Peyer's patch (tissue), 4 donors: Measurements from ENCODE around the gene TBCK. TPM values are rescaled to one million over a fixed set of nuclear protein-coding genes. Genes with fewer than 3 reads are reported as not detected.

ENCODE experiments used
- DNase-seq, 3 donors: peaks; one replicate each; pipeline ENCODE4 v3.0.0-alpha.2; 2017 to 2019
- H3K27ac ChIP-seq, 4 donors: fragments of 200-600 bp; sonication (generic); one replicate each; pipeline ENCODE4 v1.5.1; 2016 to 2019
- H3K27me3 ChIP-seq, 2 donors: fragments of 200-600 bp; sonication (generic); one replicate each; pipeline ENCODE4 v1.5.1; 2019
- H3K36me3 ChIP-seq, 3 donors: fragments of 200-600 bp; sonication (generic); one replicate each; pipeline ENCODE4 v1.5.1; 2016 to 2019
- H3K4me1 ChIP-seq, 4 donors: fragments of 200-600 bp; sonication (generic); one replicate each; pipeline ENCODE4 v1.5.1; 2016 to 2019
- H3K4me3 ChIP-seq, 4 donors: fragments of 200-600 bp; sonication (generic); 1 replicate in 3 of 4; 2 replicates in 1 of 4; pipeline ENCODE4 v1.5.1; 2016 to 2019; ENCODE audit warnings: mild to moderate bottlenecking in 1 of 4
- H3K9me3 ChIP-seq, 4 donors: fragments of 200-600 bp; sonication (generic); one replicate each; pipeline ENCODE4 v1.5.1; 2016 to 2019; ENCODE audit warnings: mild to moderate bottlenecking in 1 of 4
- POLR2A ChIP-seq, 2 donors: fragments of 450-650 bp; IDR thresholded peaks; one replicate each; pipeline ENCODE4 v1.5.1; 2017; ENCODE audit warnings: antibody characterized with exemption in 2 of 2, mild to moderate bottlenecking in 2 of 2, moderate library complexity in 2 of 2
- total RNA-seq, 4 donors: library from RNA; depleted of rRNA; stranded (reverse); fragments of >200 nt; gene quantifications; one replicate each; pipeline ENCODE4 v1.1.0, GENCODE V29; 2016
- TF ChIP-seq, protein P1 (sequence below), 6 experiments: fragments of 450-650 bp in 4 of 6; fragments of 200-600 bp in 2 of 6; sonication (generic) in 1 of 6; IDR thresholded peaks; one replicate each; pipeline ENCODE4 v1.5.1; 2017 to 2019; ENCODE audit warnings: antibody characterized with exemption in 6 of 6, mild to moderate bottlenecking in 3 of 6, moderate library complexity in 1 of 6

Gene TBCK
- total RNA-seq, 4 donors from 2014 or later, result 39.9 to 96.6 (median 53.1) TPM

DNA sequence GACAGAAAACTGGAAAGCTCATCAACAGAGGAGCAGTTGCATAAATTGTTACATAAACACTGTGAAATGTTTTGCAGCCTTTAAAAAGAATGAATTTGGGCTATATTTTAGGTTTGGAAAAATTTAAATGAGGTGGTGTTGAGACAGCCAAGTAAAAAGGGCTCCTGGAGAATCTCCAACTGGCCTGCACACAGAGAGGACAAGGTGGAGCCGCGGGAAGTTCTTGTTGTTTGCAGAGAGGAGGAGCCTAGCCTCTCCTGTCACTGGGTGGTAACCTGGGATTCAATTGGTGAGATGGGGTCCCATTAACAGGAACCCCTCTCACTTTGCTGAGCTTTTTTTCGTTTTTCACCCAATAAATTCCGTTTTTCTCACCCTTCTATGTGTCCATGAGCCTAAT, 39.2 kb upstream of the TBCK start:
- no peak for TF ChIP-seq POLR2A (IDR thresholded peaks at IDR 0.05)
- TF ChIP-seq, protein P1, sequence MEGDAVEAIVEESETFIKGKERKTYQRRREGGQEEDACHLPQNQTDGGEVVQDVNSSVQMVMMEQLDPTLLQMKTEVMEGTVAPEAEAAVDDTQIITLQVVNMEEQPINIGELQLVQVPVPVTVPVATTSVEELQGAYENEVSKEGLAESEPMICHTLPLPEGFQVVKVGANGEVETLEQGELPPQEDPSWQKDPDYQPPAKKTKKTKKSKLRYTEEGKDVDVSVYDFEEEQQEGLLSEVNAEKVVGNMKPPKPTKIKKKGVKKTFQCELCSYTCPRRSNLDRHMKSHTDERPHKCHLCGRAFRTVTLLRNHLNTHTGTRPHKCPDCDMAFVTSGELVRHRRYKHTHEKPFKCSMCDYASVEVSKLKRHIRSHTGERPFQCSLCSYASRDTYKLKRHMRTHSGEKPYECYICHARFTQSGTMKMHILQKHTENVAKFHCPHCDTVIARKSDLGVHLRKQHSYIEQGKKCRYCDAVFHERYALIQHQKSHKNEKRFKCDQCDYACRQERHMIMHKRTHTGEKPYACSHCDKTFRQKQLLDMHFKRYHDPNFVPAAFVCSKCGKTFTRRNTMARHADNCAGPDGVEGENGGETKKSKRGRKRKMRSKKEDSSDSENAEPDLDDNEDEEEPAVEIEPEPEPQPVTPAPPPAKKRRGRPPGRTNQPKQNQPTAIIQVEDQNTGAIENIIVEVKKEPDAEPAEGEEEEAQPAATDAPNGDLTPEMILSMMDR (IDR thresholded peaks at IDR 0.05), result no peak
- no peaks in the 10 kb centered on the region for H3K4me1 ChIP-seq
- no peaks in the 10 kb centered on the region for H3K27me3 ChIP-seq
- no peaks in the 10 kb centered on the region for H3K9me3 ChIP-seq
- H3K36me3 ChIP-seq, result peaks cover 0 to 5% (median 0%) of the 10 kb centered on the region in 3 donors
- H3K4me3 ChIP-seq, result no peak overlapping the region
- DNase-seq, result no peak
- H3K27ac ChIP-seq, result no peak overlapping the region

DNA sequence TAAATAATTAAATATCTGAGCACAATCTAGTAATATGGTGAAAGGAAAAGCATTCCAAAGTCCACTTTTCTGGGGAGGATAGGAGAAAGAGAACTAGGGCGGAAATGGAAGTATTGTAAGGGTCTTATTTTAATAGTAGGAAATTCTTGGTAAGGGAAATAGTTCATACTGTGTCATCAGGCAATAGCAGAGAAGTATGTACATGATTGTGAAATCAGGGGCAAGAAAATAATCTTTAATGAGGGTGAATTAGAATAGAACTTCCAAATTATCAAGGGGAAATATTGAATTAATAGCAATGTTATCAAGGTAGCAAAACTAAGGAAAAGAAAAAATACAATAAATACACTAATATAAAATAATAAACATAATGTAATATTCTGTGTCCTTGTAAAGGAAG, 37.8 kb upstream of the TBCK start:
- H3K36me3 ChIP-seq, result peaks cover 0 to 10% (median 0%) of the 10 kb centered on the region in 3 donors
- no peaks in the 10 kb centered on the region for H3K9me3 ChIP-seq
- H3K27me3 ChIP-seq, result no peaks in the 10 kb centered on the region
- no peak for DNase-seq
- H3K4me3 ChIP-seq, result no peak overlapping the region
- no peaks in the 10 kb centered on the region for H3K4me1 ChIP-seq
- no peak overlapping the region for H3K27ac ChIP-seq
- TF ChIP-seq POLR2A (IDR thresholded peaks at IDR 0.05), result no peak
- TF ChIP-seq, protein P1 (IDR thresholded peaks at IDR 0.05), result no peak

DNA sequence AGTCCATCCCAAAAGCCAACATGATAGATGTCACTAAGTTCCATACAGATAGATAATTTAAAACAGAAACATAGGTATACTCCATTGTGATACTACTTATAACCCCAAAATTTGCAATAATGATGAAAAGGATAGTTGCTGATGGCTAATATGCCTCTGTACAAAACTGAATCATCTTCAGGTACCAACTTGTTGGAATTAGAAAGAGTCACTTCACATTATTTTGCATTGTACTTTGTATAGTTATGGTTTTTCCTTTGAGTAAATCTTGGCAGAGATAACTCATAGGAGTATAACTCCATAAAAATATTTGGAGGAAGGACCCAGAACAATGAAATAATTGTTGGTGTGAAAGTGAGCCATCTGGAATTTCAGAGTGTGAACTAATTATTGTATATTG, 35.0 kb upstream of the TBCK start:
- Histone ChIP-seq H3K4me3 (no peak overlapping the region), H3K36me3 (peaks cover 0 to 37% (median 0%) of the 10 kb centered on the region in 3 donors), H3K9me3 (no peaks in the 10 kb centered on the region), H3K4me1 (no peaks in the 10 kb centered on the region), H3K27me3 (no peaks in the 10 kb centered on the region), H3K27ac (no peak overlapping the region)
- TF ChIP-seq POLR2A (IDR thresholded peaks at IDR 0.05), result no peak
- TF ChIP-seq, protein P1 (IDR thresholded peaks at IDR 0.05), result no peak
- DNase-seq, result no peak

DNA sequence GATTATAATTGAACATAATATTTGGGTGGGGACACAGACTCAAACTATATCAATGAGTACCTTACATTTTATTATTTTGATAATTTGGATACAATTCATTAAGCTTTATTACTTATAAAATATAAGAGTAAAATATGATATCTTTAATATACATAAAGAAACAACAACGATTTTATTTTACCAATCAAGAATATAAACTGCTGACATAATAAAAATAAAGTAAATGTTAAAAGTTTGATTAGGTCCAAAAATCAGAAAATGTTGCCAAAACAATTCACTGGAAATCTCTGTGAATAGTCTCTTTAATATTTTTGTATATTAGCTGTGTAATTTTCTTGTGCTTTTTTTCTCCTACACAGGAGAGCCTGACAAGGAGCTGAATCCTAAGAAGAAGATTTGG, 31.2 kb upstream of the TBCK start:
- TF ChIP-seq, protein P1 (IDR thresholded peaks at IDR 0.05), result no peak
- TF ChIP-seq POLR2A (IDR thresholded peaks at IDR 0.05), result no peak

DNA sequence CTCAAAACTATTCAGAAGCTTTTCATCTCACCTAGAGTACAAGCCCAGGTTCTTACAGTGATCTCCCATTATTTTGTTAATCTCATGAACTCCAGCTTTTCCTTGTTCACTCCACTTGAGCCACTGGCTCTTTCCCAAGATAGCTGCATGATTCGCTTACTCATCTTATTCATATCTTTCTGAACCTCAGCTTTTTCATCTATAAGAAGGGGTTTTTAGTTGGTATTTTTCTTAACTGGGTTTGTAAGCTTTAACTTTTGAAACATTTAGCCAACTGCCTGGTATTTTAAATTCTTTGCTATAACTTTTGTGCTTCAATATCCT, 28.6 kb upstream of the TBCK start:
- TF ChIP-seq POLR2A (IDR thresholded peaks at IDR 0.05), result no peak
- TF ChIP-seq, protein P1 (IDR thresholded peaks at IDR 0.05), result no peak
- peaks cover 0 to 43% (median 0%) of the 10 kb centered on the region in 3 donors for H3K36me3 ChIP-seq
- no peaks in the 10 kb centered on the region for H3K9me3 ChIP-seq
- H3K4me3 ChIP-seq, result no peak overlapping the region
- DNase-seq, result no peak
- H3K4me1 ChIP-seq, result no peaks in the 10 kb centered on the region
- no peak overlapping the region for H3K27ac ChIP-seq
- H3K27me3 ChIP-seq, result no peaks in the 10 kb centered on the region

More for the DNA sequence above, 31.2 kb upstream of the TBCK start:
- H3K36me3 ChIP-seq, result peaks cover 0 to 32% (median 0%) of the 10 kb centered on the region in 3 donors
- H3K9me3 ChIP-seq, result no peaks in the 10 kb centered on the region
- H3K27ac ChIP-seq, result no peak overlapping the region
- H3K4me3 ChIP-seq, result no peak overlapping the region
- DNase-seq, result no peak
- no peaks in the 10 kb centered on the region for H3K27me3 ChIP-seq
- H3K4me1 ChIP-seq, result no peaks in the 10 kb centered on the region
